IPS DF 6.9 (cell line): Measurements from ENCODE around the gene RASSF3.

ENCODE experiments used
- DNase-seq: peaks from one replicate; pipeline ENCODE4 v3.0.0-alpha.2; 2013; ENCODE audit warnings: low read depth, low spot score
- H3K27ac ChIP-seq: one replicate; pipeline ENCODE4 v1.5.1; 2013; ENCODE audit warnings: low read length, control low read depth
- H3K27me3 ChIP-seq: 2 replicates; pipeline ENCODE4 v1.6.1; 2013; ENCODE audit warnings: mild to moderate bottlenecking, low read length; ENCODE audit not compliant: control insufficient read depth, insufficient read depth
- H3K36me3 ChIP-seq: 2 replicates; pipeline ENCODE4 v1.6.1; 2013; ENCODE audit warnings: low read length; ENCODE audit not compliant: control insufficient read depth, insufficient read depth
- H3K4me1 ChIP-seq: 2 replicates; pipeline ENCODE4 v1.6.1; 2013; ENCODE audit warnings: low read length; ENCODE audit not compliant: control insufficient read depth, insufficient read depth
- H3K4me3 ChIP-seq: 2 replicates; pipeline ENCODE4 v1.5.1; 2013; ENCODE audit warnings: mild to moderate bottlenecking, low read length
- H3K9me3 ChIP-seq: 2 replicates; pipeline ENCODE4 v1.6.1; 2013; ENCODE audit warnings: low read length, inconsistent platforms; ENCODE audit not compliant: control insufficient read depth, insufficient read depth
- WGBS: extraction: QIAGEN DNeasy Blood & Tissue Kit; methylation state at CpG from one replicate; pipeline ENCODE4 v1.1.7; 2013; ENCODE audit warnings: mixed read lengths, missing lambda C conversion rate; ENCODE audit not compliant: insufficient read length, insufficient coverage; 5-methylcytosine and 5-hydroxymethylcytosine counted together

RASSF3 gene

DNA sequence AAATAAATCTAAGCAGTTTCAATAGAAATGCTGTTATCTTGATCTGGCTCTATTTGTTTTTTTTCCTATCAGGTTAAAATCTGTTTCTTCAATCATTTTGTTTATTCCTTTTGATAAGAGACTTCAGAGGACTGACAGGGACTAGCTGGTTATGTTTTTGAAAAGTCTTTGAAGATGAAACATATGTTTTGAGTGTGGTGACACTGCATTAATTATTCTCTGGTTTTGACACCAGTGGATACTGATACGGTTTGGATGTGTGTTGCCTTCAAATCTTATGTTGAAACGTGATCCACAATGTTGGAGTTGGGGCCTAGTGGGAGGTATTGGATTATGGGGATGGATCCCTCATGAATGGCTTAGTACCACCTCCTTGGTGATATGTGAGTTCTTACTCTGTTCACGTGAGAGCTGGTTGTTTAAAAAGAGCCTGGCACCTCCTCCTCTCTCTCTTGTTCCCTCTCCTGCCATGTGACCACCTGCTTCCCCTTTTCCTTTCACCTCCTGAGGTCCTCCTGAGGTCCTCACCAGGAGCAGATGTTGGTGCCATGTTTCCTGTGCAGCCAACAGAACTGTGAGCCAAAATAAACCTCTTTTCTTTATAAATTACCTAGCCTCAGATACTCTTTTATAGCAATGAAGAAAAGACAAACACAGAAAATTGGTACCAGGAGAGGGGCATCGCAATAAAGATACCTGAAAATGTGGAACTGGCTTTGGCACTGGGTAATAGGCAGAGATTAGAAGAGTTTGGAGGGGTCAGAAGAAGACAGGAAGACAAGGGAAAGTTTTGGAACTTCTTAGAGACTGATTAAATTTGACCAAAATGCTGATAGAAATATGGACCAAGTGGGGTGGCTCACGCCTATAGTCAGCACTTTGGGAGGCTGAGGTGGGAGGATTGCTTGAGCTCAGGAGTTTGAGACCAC, 23.0 kb downstream of the RASSF3 start:
- H3K4me1 ChIP-seq: no peaks in the 10 kb centered on the region
- no peaks in the 10 kb centered on the region for H3K9me3 ChIP-seq
- no peak for DNase-seq
- no peak overlapping the region for H3K27ac ChIP-seq
- H3K27me3 ChIP-seq: no peaks in the 10 kb centered on the region
- no CpG with 5 or more reads among the region's 5 CpGs for WGBS
- H3K4me3 ChIP-seq: no peak overlapping the region
- no peaks in the 10 kb centered on the region for H3K36me3 ChIP-seq

DNA sequence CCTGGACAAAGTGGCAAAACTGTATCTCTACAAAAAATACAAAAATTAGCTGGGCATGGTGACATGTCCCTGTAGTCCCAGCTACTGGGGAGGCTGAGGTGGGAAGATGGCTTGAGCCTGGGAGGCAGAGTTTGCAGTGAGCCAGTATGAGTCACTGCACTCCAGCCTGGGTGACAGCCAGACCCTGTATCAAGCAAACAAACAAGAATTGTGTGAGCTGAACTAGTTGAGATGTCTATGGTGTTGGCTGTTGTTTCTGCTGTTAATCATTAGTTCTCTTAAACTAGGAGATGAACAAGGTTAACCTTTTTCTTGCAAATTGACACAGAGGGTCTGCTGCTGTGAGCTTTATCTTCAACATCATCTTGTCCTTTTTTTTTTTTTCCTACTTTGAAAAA, 23.6 kb downstream of the RASSF3 start:
- Histone ChIP-seq H3K27me3 (no peaks in the 10 kb centered on the region), H3K9me3 (no peaks in the 10 kb centered on the region), H3K27ac (no peak overlapping the region), H3K4me1 (no peaks in the 10 kb centered on the region), H3K36me3 (no peaks in the 10 kb centered on the region), H3K4me3 (no peak overlapping the region)
- no peak for DNase-seq

DNA sequence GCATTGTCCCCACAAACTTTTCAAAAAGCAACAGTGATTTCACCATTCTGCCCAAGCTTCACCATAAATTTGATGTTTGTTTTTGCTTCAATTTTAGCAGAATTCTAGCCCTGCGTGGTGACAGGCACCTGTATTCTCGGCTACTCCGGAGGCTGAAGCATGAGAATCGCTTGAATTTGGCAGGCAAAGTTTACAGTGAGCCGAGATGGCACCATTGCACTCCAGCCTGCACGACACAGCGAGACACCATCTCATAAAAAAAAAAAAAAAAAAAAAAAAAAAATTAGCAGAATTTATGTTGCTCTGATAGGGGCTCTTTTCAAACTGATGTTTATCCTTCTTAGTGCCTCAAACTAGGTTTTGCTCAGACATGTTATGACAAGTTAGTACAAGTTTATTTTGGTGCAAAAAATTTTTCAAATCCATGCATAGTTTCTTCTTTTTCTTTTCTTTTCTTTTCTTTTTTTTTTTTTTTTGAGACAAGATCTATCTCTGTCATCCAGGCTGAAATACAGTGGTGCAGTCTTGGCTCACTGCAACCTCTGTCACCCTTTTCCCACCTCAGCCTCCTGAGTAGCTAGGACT, 24.3 kb downstream of the RASSF3 start:
- Histone ChIP-seq H3K36me3 (no peaks in the 10 kb centered on the region), H3K27ac (no peak overlapping the region), H3K4me3 (no peak overlapping the region), H3K27me3 (no peaks in the 10 kb centered on the region), H3K9me3 (no peaks in the 10 kb centered on the region), H3K4me1 (no peaks in the 10 kb centered on the region)
- DNase-seq: no peak
- WGBS: no CpG with 5 or more reads among the region's 7 CpGs

DNA sequence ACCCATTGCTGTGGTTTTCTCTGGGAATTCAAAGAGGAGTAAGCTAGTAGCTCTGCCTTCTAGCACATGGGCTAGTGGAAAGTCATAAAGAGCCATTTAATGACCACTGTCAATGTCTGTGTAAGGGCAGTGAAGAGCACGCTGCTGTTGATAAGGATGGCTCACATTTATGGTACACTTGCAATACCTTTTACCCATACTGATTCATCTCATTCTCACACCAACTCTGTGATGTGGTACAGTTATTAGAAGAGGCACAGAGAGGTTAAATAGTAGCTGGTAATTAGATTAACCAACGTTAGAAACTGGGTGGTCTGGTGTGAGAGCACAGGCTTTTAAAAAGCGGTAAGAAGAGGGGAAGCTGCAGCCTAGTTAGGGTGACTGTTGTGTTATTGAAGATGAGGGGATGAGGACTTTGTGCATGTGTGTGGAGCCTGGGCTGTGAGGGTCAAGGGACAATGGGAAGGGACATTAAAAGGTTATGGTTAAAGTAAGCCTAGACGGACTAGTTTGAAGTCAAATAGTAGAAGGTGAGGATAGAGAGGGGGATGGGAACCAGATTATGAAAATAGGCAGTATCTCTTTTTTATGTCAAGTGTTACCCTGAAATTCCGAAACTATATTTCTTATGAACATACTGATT, 25.2 kb downstream of the RASSF3 start:
- H3K36me3 ChIP-seq: no peaks in the 10 kb centered on the region
- H3K9me3 ChIP-seq: no peaks in the 10 kb centered on the region
- no peaks in the 10 kb centered on the region for H3K4me1 ChIP-seq
- no peaks in the 10 kb centered on the region for H3K27me3 ChIP-seq
- DNase-seq: no peak
- H3K4me3 ChIP-seq: no peak overlapping the region
- WGBS: no CpG with 5 or more reads among the region's 5 CpGs
- no peak overlapping the region for H3K27ac ChIP-seq

DNA sequence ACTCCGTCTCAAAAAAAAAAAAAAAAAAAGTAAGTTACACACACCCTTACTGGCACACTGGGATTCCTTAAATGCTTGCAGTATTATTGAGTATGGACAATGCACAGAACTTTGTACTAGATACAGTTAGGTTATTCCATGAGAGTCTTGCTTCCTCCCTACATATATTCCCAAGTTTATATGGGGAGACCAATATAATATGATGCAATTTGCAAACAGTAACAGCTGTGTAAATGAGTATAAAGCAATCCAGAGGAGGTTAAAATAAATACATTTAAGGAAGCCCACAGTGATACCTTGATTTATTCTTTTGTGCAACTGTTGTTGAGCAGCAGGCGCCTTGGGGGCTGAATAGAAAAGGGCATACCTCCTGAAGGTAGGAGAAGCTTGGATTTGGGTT, 26.6 kb downstream of the RASSF3 start:
- no peaks in the 10 kb centered on the region for H3K4me1 ChIP-seq
- H3K27me3 ChIP-seq: no peaks in the 10 kb centered on the region
- no peak for DNase-seq
- H3K9me3 ChIP-seq: no peaks in the 10 kb centered on the region
- no peaks in the 10 kb centered on the region for H3K36me3 ChIP-seq
- no peak overlapping the region for H3K4me3 ChIP-seq
- no CpG with 5 or more reads among the region's 2 CpGs for WGBS
- no peak overlapping the region for H3K27ac ChIP-seq

DNA sequence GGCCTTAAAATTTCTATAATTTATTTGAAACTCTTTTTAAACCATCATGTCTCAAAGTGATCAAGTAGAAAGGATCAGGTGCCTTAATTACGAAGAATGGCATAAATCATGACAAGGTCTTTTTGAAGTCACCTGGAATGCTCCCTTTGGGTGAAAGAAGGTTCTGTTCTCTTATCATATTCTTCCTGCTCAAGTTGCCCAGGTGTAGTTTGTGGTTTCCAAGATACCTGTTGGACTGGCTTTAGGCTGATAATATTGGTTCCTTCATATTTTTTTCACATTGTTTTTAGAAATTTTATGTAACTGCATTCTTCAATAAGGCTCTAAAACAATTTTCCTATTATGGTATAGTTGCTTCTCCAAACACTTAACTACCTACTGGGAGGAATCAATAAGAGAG, 29.2 kb downstream of the RASSF3 start:
- Histone ChIP-seq H3K4me1 (no peaks in the 10 kb centered on the region), H3K36me3 (no peaks in the 10 kb centered on the region), H3K27ac (no peak overlapping the region), H3K27me3 (no peaks in the 10 kb centered on the region), H3K4me3 (no peak overlapping the region), H3K9me3 (no peaks in the 10 kb centered on the region)
- WGBS: no CpG with 5 or more reads among the region's 1 CpG
- DNase-seq: no peak

DNA sequence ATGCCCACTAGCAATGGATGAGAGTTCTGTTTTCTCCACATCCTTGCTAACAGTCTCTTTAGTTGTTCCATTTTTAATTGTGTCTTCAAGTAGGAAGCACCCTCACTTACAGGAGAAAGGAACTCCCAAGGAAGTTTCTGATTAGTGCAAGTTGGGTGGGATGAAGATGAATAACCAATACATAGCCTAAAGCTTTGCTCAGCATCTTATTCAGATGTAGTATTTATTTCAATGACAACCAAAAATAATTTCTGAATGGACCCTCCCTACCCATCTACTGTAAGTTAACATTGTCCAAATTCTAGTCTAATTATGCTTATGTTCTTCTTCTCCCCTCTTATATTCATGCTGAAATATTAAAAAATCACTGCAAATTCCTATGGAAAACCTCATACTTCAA, 36.0 kb downstream of the RASSF3 start:
- no peak for DNase-seq
- Histone ChIP-seq H3K36me3 (no peaks in the 10 kb centered on the region), H3K27ac (no peak overlapping the region), H3K9me3 (no peaks in the 10 kb centered on the region), H3K27me3 (no peaks in the 10 kb centered on the region), H3K4me3 (no peak overlapping the region), H3K4me1 (no peaks in the 10 kb centered on the region; the same call in 1 of the 2 replicates)

DNA sequence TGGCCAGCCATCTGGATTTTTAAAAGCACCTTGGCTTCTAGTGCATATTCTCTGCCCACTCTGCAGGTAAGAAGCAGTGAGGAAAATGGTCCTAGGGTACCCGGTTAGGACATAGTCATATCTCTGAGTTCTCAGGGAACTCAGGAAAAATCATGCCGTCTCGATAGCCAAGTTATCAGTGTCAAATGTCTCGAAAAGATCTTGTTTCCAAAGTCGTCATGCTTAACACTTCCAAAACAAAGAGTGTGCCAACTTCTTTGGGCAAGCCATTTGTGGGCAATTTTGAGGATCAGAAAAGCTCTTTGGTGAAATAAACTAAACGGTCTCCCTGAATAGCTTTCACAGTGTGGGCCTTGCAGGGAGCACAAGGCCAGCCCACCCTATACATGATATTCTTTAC, 39.2 kb downstream of the RASSF3 start:
- no peak for DNase-seq
- H3K9me3 ChIP-seq: no peaks in the 10 kb centered on the region
- H3K4me1 ChIP-seq: peaks cover 1% of the 10 kb centered on the region; the same call in 1 of the 2 replicates
- no peak overlapping the region for H3K27ac ChIP-seq
- no peak overlapping the region for H3K4me3 ChIP-seq
- WGBS: no CpG with 5 or more reads among the region's 6 CpGs
- H3K36me3 ChIP-seq: no peaks in the 10 kb centered on the region
- H3K27me3 ChIP-seq: no peaks in the 10 kb centered on the region

DNA sequence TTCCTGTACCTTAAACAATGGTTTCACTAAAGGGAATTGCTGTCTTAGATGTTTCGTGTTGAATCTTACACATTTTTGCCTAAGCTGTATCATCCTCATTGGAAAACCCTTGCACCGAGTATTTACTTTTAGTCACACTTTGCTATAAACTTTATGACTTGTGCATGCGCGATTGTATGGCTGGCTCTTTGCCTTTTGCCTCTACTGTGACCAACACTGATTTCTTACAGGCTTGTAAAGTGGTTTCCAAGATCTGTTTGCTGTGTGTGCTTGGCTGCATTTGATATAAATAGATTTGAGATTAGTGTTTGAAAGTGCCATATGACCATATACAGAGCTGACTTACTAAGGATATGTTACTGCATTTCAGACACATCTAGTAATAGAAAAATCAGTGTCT, 40.5 kb downstream of the RASSF3 start:
- H3K4me3 ChIP-seq: no peak overlapping the region
- H3K4me1 ChIP-seq: peaks cover 1% of the 10 kb centered on the region; the same call in 1 of the 2 replicates

DNA sequence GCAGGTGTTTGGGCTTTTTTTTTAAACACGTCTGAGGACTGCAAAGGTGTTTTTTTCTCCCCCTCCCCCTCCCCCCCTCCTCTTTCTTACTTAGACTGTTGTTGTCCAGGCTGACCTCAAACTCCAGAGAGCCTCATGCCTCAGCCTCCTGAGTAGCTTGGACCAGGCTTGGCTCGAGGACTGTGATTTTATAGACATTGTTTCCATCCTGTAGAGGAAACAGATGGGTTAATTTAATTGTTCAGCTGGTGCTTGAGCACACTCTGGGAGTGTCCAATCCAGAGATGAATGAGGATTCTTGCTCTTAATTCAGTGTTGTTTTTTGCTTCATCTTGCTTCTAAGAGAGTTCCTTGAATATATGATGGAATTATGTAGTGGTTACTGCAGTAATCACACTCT, 42.1 kb downstream of the RASSF3 start:
- Histone ChIP-seq H3K9me3 (no peaks in the 10 kb centered on the region), H3K27ac (no peak overlapping the region), H3K36me3 (no peaks in the 10 kb centered on the region), H3K4me3 (no peak overlapping the region), H3K27me3 (no peaks in the 10 kb centered on the region), H3K4me1 (peaks cover 1% of the 10 kb centered on the region; the same call in 1 of the 2 replicates)
- no CpG with 5 or more reads among the region's 2 CpGs for WGBS
- no peak for DNase-seq

More for the DNA sequence above, 40.5 kb downstream of the RASSF3 start:
- no peaks in the 10 kb centered on the region for H3K36me3 ChIP-seq
- no peaks in the 10 kb centered on the region for H3K27me3 ChIP-seq
- H3K27ac ChIP-seq: no peak overlapping the region
- no peak for DNase-seq
- WGBS: no CpG with 5 or more reads among the region's 4 CpGs
- H3K9me3 ChIP-seq: no peaks in the 10 kb centered on the region
